Karpas-422 (cell line): Measurements from ENCODE around the gene ADAMTS17. TPM values are rescaled to one million over a fixed set of nuclear protein-coding genes. Genes with fewer than 3 reads are reported as not detected.

ENCODE experiments used
- DNase-seq: peaks from one replicate; pipeline ENCODE4 v3.0.0-alpha.2; 2015
- H2AFZ ChIP-seq: fragments of 200-600 bp; sonication (generic); 2 replicates; pipeline ENCODE4 v1.6.1; 2014; ENCODE audit warnings: antibody characterized with exemption, low read length, mixed read lengths
- H3K27ac ChIP-seq: fragments of 200-600 bp; sonication (generic); 2 replicates; pipeline ENCODE4 v1.5.1; 2014; ENCODE audit warnings: mild to moderate bottlenecking, low read length, moderate library complexity
- H3K27me3 ChIP-seq: fragments of 200-600 bp; sonication (generic); 2 replicates; pipeline ENCODE4 v1.6.1; 2014; ENCODE audit warnings: low read length, mixed read lengths
- H3K36me3 ChIP-seq: fragments of 200-600 bp; sonication (generic); 2 replicates; pipeline ENCODE4 v1.6.1; 2014; ENCODE audit warnings: low read length, mixed read lengths; ENCODE audit not compliant: insufficient read depth
- H3K4me1 ChIP-seq: fragments of 200-600 bp; sonication (generic); 2 replicates; pipeline ENCODE4 v1.6.1; 2014; ENCODE audit warnings: mild to moderate bottlenecking, low read length, mixed read lengths
- H3K4me2 ChIP-seq: fragments of 200-600 bp; sonication (generic); 2 replicates; pipeline ENCODE4 v1.6.1; 2014; ENCODE audit warnings: low read length, low read depth, mild to moderate bottlenecking; ENCODE audit not compliant: poor library complexity, severe bottlenecking
- H3K4me3 ChIP-seq: fragments of 200-600 bp; sonication (generic); 2 replicates; pipeline ENCODE4 v1.5.1; 2014; ENCODE audit warnings: mild to moderate bottlenecking, antibody characterized with exemption, low read length, mixed read lengths
- H3K79me2 ChIP-seq: fragments of 200-600 bp; sonication (generic); 2 replicates; pipeline ENCODE4 v1.6.1; 2014; ENCODE audit warnings: mild to moderate bottlenecking, low read length, mixed read lengths
- H3K9ac ChIP-seq: fragments of 200-600 bp; sonication (generic); 2 replicates; pipeline ENCODE4 v1.6.0; 2014; ENCODE audit warnings: low read length
- H3K9me2 ChIP-seq: fragments of 200-600 bp; sonication (generic), shearing (Covaris generic); replicated peaks from 2 replicates; pipeline ENCODE4 v1.6.0; 2014; ENCODE audit warnings: mild to moderate bottlenecking, low read length, moderate library complexity; ENCODE audit not compliant: insufficient read depth
- H3K9me3 ChIP-seq: fragments of 300-700, 200-600 bp; sonication (generic); 2 replicates; pipeline ENCODE4 v1.6.1; 2014; ENCODE audit warnings: low read length, mixed read lengths
- H4K20me1 ChIP-seq: fragments of 200-600 bp; sonication (generic); 2 replicates; pipeline ENCODE4 v1.6.1; 2014; ENCODE audit warnings: mild to moderate bottlenecking, antibody characterized with exemption, low read length, low read depth; ENCODE audit not compliant: insufficient read depth
- total RNA-seq: library from RNA; depleted of rRNA; stranded (reverse); fragments of >200 nt; shearing (Covaris generic); gene quantifications from 2 replicates; pipeline ENCODE4 v1.2.3, GENCODE V29; 2014; ENCODE audit warnings: low replicate concordance

ADAMTS17 gene
- total RNA-seq, 1 experiment from 2014 or later, result not detected

DNA sequence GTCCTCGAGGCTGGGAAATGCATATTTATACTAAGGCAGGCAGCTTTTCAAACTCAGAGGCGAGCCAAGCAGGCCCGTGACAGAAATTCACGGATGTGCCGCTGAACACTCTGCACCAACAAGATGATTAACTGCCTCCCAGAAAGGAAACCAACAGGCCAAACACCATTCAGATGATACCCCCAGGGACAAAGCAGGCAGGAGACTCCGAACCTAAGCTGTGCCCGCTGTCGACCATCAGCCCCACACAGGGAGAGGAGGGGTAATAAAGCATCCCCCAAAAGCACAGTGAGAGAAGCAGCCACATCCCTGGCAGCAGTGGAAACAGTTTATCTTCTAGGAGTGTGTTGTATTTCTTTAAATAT, 31.8 kb downstream of the ADAMTS17 start:
- H3K79me2 ChIP-seq, result no peaks in the 10 kb centered on the region
- no peak overlapping the region for H2AFZ ChIP-seq
- no peaks in the 10 kb centered on the region for H4K20me1 ChIP-seq
- no peaks in the 10 kb centered on the region for H3K4me1 ChIP-seq
- H3K9ac ChIP-seq, result no peak overlapping the region
- H3K27ac ChIP-seq, result no peak overlapping the region
- DNase-seq, result no peak
- H3K27me3 ChIP-seq, result no peaks in the 10 kb centered on the region
- H3K9me3 ChIP-seq, result no peaks in the 10 kb centered on the region
- no peaks in the 10 kb centered on the region for H3K9me2 ChIP-seq
- H3K4me2 ChIP-seq, result no peak overlapping the region
- no peaks in the 10 kb centered on the region for H3K36me3 ChIP-seq
- H3K4me3 ChIP-seq, result no peak overlapping the region

DNA sequence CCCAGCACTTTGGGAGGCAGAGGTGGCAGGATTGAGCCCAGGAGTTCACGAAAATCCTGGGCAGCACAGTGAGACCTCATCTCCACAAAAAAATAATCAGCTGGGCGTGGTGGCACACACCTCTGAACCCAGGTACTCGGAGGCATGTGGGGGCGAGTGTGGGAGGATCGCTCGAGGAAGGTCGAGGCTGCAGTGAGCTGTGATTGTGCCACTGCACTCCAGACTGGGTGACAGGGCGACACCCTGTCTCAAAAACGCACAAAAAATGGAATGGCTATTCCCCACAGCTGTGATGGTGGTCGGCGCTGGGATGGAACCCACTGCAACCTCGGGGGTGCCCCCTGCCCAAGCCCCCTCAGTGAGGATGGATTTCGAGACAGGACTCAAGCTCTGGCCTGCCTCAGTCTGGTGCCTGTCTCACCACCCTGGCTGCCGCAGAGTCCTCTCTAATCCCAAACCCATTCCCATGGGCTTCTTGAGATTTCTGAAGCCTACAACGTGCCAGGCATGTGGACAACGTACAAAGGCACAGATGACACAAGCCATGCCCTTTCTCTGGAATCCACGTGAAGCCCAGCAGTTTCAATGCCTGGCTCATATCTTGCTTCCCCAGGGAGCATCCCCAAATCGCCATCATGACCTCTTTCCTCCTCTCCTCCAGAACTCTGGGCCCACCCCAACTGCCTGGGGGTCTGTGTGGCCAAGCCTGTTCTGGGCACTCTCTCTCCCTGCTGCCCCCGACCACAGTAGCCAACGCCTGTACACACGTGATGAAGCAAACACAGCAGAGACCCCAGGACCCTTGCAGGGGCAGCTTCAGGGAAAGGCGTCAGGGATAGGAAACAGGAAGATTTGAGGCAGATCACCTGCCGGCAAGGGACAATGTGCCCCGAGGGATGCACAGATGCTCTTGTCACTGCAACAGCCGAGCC, 32.4 kb downstream of the ADAMTS17 start:
- no peak overlapping the region for H3K4me2 ChIP-seq
- H3K9ac ChIP-seq, result no peak overlapping the region
- H2AFZ ChIP-seq, result no peak overlapping the region
- no peak overlapping the region for H3K4me3 ChIP-seq
- no peaks in the 10 kb centered on the region for H3K27me3 ChIP-seq
- H3K4me1 ChIP-seq, result no peaks in the 10 kb centered on the region
- no peak overlapping the region for H3K27ac ChIP-seq
- DNase-seq, result no peak
- no peaks in the 10 kb centered on the region for H4K20me1 ChIP-seq
- no peaks in the 10 kb centered on the region for H3K79me2 ChIP-seq
- H3K36me3 ChIP-seq, result no peaks in the 10 kb centered on the region
- no peaks in the 10 kb centered on the region for H3K9me3 ChIP-seq
- H3K9me2 ChIP-seq, result no peaks in the 10 kb centered on the region

DNA sequence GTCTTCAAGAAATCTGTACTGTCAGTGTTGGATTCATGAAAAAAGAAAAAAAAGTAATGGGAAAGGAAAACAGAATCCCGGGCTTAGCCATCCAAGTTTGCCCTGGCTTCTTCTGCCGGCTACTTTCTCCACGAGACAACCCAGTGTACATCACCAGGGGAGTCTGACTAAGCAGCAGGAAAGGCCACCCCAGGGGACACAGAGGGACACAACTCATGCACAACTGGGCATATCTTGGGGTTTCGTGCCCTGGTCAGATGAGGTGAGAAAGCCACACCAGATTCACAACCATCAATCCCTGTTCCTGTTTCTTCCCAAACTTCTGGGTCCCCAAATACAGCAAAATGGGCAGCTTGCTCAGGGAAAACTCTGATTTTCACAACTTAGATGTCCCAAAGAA, 33.2 kb downstream of the ADAMTS17 start:
- Histone ChIP-seq H3K36me3 (no peaks in the 10 kb centered on the region), H4K20me1 (no peaks in the 10 kb centered on the region), H3K9me2 (no peaks in the 10 kb centered on the region), H3K9ac (no peak overlapping the region), H3K4me3 (no peak overlapping the region), H2AFZ (no peak overlapping the region), H3K27me3 (no peaks in the 10 kb centered on the region), H3K9me3 (no peaks in the 10 kb centered on the region), H3K4me1 (no peaks in the 10 kb centered on the region), H3K27ac (no peak overlapping the region), H3K4me2 (no peak overlapping the region), H3K79me2 (no peaks in the 10 kb centered on the region)
- no peak for DNase-seq

DNA sequence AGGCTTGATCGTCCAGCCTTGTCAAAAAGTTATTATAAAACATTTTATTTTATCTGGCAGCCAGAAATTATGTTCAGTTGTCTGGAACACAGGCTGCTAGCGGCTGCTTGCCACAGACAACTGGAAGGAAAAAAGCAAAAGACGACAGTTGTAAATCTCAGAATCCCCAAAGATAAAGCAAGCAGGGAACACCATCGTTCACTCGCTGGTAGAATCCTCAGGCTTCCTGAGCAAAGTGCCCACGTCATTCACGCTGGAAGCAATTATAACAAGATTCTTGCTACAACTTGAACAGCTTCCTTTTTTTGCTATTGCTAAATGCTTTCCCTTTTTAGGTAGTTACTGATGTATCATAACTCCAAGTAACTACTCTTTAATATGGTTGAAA, 33.6 kb downstream of the ADAMTS17 start:
- H3K36me3 ChIP-seq, result no peaks in the 10 kb centered on the region

DNA sequence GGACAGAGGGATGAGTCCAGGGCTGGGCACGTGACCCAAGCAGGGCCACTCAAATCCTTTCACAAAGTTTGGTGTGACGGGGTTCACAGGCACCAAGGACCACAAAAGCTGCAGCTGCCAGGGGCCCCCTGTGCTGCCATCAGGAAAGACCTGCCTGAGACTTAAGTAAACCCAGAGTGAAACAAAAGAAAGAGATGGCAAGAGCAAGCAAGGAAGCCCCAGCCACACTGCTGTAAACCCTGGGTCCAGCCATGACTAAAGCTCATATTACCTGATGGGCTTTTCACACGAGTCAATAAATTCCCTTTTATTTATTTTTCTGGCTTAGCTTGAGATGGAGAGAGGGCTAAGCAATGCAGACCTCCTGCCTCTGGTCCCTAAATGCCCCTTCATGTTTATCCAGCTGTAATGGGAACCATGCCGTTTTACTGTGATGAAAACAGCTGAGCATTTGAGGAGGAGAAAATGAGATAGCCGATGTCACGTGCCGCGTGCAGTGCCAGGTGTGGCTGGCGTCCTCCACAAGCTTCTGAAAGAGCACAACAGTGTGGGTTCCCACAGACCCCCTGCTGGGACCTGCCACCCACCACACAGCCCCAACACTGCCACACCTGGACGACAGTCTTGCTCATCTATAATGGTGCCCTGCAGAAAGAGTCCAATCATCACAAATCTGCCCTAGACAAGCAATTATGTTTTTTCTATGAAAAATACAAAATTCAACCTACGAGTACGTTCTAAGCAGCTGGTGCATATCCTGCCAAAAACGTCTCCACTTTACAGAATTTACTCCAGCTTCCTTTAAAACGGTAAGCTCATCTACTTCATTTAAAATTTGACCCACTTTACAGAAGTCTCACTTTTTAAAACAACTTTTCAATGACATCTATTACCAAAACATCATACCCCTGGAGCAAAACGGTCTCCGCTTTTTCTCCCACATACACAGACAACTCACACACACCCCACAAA, 34.2 kb downstream of the ADAMTS17 start:
- H3K79me2 ChIP-seq, result no peaks in the 10 kb centered on the region
- no peaks in the 10 kb centered on the region for H3K9me2 ChIP-seq
- H3K9me3 ChIP-seq, result no peaks in the 10 kb centered on the region
- H3K4me3 ChIP-seq, result no peak overlapping the region
- no peaks in the 10 kb centered on the region for H3K4me1 ChIP-seq
- no peak overlapping the region for H3K4me2 ChIP-seq
- H3K36me3 ChIP-seq, result no peaks in the 10 kb centered on the region
- no peak overlapping the region for H3K27ac ChIP-seq
- H3K9ac ChIP-seq, result no peak overlapping the region
- H3K27me3 ChIP-seq, result no peaks in the 10 kb centered on the region
- no peaks in the 10 kb centered on the region for H4K20me1 ChIP-seq
- no peak for DNase-seq
- no peak overlapping the region for H2AFZ ChIP-seq

More for the DNA sequence above, 33.6 kb downstream of the ADAMTS17 start:
- Histone ChIP-seq H3K79me2 (no peaks in the 10 kb centered on the region), H3K4me2 (no peak overlapping the region), H2AFZ (no peak overlapping the region), H3K4me3 (no peak overlapping the region), H3K9ac (no peak overlapping the region), H3K9me2 (no peaks in the 10 kb centered on the region), H4K20me1 (no peaks in the 10 kb centered on the region), H3K27me3 (no peaks in the 10 kb centered on the region), H3K27ac (no peak overlapping the region), H3K4me1 (no peaks in the 10 kb centered on the region), H3K9me3 (no peaks in the 10 kb centered on the region)
- no peak for DNase-seq

DNA sequence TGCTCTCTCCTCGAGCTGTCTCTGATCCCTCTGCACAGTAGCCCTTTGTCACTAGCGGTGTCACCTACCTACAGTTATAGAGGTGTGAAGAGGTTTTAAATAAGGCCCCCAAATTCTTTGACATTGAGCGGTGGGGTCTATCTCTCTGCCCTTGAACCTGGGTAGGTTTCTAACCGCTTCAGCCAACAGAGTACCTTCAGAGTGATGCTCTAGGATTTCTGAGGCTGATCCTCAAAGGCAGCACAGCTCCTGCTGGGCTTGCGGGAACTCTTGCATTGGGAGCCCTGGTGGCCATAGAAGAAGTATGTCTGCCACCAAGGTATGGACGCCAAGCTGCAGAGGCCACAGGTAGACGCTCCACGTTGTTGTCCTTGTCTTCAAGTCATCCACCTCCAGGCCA, 35.7 kb downstream of the ADAMTS17 start:
- Histone ChIP-seq H2AFZ (no peak overlapping the region), H4K20me1 (no peaks in the 10 kb centered on the region), H3K36me3 (no peaks in the 10 kb centered on the region), H3K4me2 (no peak overlapping the region), H3K9ac (no peak overlapping the region), H3K4me1 (no peaks in the 10 kb centered on the region), H3K9me3 (no peaks in the 10 kb centered on the region), H3K27ac (no peak overlapping the region), H3K79me2 (no peaks in the 10 kb centered on the region), H3K27me3 (no peaks in the 10 kb centered on the region), H3K9me2 (no peaks in the 10 kb centered on the region), H3K4me3 (no peak overlapping the region)
- DNase-seq, result no peak

DNA sequence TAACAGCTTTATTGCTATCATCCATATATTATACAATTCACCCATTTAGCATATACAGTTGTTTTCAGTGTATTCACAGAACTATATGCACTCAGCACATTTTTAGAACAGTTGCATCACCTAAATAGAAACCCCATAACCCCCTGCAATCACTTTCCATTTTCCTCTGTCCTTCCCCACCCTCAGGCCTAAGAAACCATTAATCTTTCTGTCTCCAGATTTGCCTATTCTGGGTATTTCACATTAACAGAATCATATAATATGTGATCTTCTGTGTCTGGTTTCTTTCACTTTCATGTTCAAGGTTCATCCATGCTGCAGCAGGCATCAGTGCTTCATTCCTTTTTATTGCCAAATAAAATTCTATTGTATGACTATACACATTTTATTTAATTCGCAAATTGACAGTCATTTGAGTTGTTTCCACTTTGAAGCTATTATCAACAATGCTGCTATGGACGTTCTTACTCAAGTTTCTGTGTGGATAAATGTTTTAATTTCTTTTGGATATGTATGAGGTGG, 39.8 kb downstream of the ADAMTS17 start:
- no peak for DNase-seq
- no peaks in the 10 kb centered on the region for H3K79me2 ChIP-seq
- no peaks in the 10 kb centered on the region for H3K27me3 ChIP-seq
- no peaks in the 10 kb centered on the region for H4K20me1 ChIP-seq
- no peak overlapping the region for H3K4me3 ChIP-seq
- H3K27ac ChIP-seq, result no peak overlapping the region
- H3K4me2 ChIP-seq, result no peak overlapping the region
- H2AFZ ChIP-seq, result no peak overlapping the region
- H3K36me3 ChIP-seq, result no peaks in the 10 kb centered on the region
- H3K9me2 ChIP-seq, result no peaks in the 10 kb centered on the region
- H3K4me1 ChIP-seq, result no peaks in the 10 kb centered on the region
- no peak overlapping the region for H3K9ac ChIP-seq
- no peaks in the 10 kb centered on the region for H3K9me3 ChIP-seq

DNA sequence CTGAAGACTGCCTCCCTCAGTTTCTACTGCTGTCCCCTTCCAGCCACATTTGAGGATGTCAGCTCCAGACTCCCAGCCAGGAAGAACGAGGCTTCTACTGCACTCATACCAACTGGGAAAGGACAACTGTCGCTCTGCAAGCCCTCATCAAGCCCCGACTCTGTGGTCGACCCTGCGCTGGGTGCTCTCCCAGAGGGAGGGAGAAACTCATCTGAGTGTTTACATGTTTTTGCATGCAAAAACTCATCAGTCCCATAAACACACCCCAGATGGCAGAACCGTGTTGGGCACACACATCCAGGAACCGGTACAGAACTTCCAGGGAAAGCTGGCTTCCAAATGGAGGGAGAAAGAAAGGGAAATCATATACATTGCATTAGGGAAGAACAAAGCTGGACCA, 43.5 kb downstream of the ADAMTS17 start:
- H3K9me3 ChIP-seq, result no peaks in the 10 kb centered on the region
- no peaks in the 10 kb centered on the region for H3K9me2 ChIP-seq
- H2AFZ ChIP-seq, result no peak overlapping the region
- no peaks in the 10 kb centered on the region for H4K20me1 ChIP-seq
- no peaks in the 10 kb centered on the region for H3K4me1 ChIP-seq
- no peaks in the 10 kb centered on the region for H3K27me3 ChIP-seq
- no peak overlapping the region for H3K4me2 ChIP-seq
- no peak overlapping the region for H3K9ac ChIP-seq
- DNase-seq, result no peak
- H3K4me3 ChIP-seq, result no peak overlapping the region
- H3K36me3 ChIP-seq, result no peaks in the 10 kb centered on the region
- H3K79me2 ChIP-seq, result no peaks in the 10 kb centered on the region
- H3K27ac ChIP-seq, result no peak overlapping the region
